Myocyte (in vitro differentiated cells): ENCODE results near the gene AGAP1. TPM values are rescaled to one million over a fixed set of nuclear protein-coding genes. Genes with fewer than 3 reads are reported as not detected.

Experiments used
- DNase-seq: peaks from one replicate; pipeline ENCODE4 v3.0.0-alpha.2; 2012; ENCODE audit warnings: low read depth
- total RNA-seq: library from RNA; depleted of rRNA; stranded (reverse); fragments of >200 nt; gene quantifications from 2 replicates; pipeline ENCODE4 v1.2.3, GENCODE V29; 2014

Gene AGAP1
- total RNA-seq, 1 donor from 2014 or later, result 15.5 TPM

GRCh38 chr2:235727891-235728799 is 234.3 kb downstream of the AGAP1 start:
- DNase-seq, result no peak

DNA sequence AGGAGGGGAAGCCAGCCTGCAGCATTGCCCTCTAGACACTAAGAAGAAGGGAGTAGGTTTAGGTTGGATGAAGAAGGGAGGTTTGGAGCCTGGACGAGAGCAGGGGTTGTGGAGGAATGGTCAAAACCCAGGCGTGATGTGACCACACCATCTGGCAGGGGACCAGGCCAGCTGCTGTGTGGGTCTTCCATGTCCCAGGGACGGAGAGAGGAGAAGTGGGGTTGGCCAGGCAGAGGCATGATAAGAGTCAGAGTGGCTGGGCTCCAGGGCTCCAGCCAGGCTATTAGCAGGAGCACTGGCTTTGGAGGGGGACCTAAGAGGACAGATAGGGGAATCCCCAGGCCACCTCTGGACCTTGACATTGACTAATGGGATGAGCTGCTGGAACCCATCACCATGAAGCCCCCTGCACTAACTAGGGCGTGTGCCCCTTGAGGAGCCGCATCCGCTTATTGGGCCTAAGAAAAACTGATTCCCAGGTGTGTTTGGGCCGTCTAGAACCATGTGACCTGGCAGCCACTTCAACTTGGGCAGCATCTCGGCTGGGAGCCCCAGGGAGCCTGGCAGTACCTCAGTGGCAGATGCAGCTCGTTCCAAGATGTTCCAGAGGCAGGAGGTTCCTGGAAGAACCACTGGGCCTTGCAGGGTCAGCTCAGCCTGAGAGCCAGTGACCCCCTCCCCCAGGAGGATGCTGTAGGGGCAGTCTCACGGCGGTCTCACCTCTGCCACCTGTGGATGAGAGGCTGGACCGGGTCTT is 235.1 kb downstream of the AGAP1 start:
- DNase-seq, result peak; percentile 79

DNA sequence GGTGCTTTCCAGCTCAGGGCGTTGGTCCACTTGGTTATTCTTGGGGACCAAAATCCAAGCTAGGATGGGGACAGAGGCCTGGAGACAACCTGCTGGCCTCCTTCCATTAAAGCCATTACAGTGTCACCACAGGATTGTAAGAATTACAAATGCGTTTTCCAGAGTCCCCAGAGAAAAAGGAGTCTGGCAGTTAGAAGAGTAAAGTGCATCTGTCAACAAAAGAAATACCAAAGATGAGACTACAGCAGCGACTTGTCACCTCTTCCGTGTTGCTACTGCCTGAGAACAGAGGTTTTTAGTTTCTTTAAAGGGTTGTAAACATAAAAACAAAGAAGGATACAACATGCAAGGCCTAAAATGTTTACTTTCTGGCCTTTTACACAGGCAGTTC is 235.7 kb downstream of the AGAP1 start:
- peak; percentile 15 for DNase-seq

DNA sequence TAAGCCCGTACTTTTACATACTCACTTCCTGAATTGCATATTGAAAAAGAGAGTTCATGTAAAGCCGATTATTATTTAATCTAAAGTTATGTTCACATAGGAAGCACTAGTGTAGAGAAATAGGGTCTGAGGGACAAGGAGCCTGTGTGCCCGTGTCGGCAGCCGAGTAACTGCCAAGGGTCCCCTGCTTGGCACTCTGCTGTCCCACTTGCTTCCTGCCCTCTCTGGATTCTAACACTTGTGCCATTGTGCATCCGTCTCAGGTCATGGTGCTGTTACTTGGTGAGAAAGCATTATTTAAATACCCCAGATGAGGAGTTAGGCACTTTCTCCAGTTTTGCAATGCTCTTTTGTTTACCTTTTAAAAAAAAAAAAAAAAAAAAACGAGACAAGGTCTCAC is 236.3 kb downstream of the AGAP1 start:
- no peak for DNase-seq

DNA sequence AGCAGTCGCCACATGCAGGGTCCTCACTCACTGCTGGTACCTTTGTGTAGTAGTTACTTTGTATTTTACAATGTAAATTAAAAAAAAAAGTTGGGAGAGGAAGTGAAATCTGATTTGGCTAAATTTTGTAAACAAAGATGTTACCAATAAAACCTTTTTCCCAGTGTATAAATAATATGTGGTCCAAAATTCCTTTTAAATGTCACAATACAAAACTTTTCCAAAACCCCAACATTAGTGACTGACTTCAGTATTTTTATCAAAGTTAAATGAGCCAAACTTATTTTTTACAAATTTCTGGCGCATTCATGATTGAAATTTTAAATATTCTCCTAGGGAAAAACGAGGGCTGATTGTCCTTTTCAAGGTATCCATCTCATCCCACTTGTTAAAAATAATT is 239.9 kb downstream of the AGAP1 start:
- DNase-seq, result no peak

GRCh38 chr2:235734168-235734567 is 240.3 kb downstream of the AGAP1 start:
- no peak for DNase-seq

- no peak for DNase-seq
These were observed 240.9 kb downstream of the AGAP1 start for GRCh38 chr2:235734688-235735231.

- no peak for DNase-seq
These were observed 243.6 kb downstream of the AGAP1 start for GRCh38 chr2:235737396-235737795.

DNA sequence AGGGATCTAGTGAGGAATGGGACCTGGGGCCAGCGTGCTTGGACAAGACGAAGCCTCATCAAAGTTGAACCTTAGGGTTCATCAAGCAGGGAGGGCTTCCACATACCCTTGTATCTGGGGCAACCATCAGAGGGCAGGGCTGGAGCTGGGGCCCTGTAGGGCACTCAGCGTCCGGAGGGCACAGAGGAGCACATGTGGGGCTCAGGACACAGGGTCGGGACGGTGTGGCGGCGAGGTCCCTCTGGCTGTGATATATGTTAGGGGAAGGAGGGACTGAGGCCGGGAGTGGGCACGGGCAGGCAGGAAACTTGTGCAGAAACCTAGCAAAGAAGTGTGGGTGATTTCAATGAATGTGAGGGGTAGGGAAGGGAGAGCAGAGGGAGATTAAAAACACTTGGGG is 244.0 kb downstream of the AGAP1 start:
- no peak for DNase-seq

DNA sequence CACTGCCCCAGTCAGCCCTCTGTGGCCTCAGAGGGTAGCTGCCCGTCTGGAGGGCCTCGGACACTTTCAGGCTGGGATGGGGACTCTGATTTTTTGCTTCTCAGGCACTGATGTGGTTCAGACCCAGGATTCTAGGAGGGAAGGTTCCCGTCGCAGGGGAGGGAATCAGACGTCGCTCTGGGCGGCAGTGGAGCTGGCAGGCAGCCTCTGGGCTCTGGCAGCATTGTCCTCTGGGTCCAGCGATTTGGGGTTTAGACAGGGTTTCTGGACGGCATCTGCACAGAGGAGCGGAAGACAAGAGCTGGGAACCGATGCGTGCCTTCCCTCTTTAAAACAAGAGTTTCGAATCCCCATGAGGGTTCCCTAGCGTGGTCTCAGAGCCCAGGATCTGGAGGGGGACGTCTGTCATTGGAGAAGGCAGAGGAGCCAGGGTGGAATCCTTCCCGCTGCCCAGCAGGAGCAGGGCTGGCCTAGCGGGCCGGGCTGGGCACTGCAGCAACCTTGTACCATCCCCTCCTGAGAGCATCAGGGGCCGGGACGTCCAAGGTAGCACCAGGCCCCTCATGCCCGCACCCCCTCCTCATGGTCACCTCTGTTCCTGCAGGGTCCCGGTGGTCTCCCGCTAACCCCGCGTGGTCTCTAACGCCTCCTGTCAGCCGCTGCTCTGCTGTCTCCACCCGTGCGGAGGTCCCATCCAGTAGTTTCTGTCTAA is 246.0 kb downstream of the AGAP1 start:
- no peak for DNase-seq

GRCh38 chr2:235740821-235741220 is 247.0 kb downstream of the AGAP1 start:
- DNase-seq, result peak; percentile 26

DNA sequence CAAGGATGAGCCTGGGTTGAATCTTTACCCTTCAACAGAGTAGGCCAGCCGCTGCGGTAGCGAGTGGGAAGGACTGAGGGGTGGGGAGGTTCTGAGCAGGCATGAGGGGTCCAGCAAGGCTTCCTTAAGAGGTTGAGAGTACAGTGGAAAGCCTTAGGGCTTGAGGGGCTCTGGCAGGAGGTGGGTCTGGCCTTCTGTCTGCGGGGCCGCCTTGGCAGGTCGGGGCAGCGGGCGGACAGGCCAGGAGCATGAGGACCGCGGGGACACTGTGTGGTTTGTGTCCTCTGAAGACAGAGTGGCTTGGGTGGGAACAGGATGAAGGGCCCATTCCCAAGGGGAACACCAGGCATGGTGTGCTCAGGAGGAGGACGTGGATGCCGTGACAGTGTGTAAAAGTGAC is 250.3 kb downstream of the AGAP1 start:
- DNase-seq, result no peak

DNA sequence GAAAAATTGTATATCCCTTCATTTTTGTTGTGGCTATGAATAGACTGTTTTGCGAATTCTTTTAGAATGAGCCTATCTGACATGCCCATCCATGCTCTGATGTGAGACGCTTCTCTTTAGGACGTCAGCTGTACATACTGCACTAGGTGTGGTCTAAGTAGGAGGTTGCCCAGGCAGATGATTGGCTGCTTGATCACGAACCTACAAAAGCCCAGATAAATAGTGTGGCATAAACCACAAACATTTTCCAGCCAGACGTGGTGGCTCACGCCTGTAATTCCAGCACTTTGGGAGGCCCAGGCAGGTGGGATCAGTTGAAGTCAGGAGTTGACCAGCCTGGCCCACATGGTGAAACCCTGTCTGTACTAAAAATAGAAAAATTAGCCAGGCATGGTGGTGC is 251.8 kb downstream of the AGAP1 start:
- DNase-seq, result no peak

GRCh38 chr2:235746257-235746934 is 252.6 kb downstream of the AGAP1 start:
- DNase-seq, result peak; percentile 86

DNA sequence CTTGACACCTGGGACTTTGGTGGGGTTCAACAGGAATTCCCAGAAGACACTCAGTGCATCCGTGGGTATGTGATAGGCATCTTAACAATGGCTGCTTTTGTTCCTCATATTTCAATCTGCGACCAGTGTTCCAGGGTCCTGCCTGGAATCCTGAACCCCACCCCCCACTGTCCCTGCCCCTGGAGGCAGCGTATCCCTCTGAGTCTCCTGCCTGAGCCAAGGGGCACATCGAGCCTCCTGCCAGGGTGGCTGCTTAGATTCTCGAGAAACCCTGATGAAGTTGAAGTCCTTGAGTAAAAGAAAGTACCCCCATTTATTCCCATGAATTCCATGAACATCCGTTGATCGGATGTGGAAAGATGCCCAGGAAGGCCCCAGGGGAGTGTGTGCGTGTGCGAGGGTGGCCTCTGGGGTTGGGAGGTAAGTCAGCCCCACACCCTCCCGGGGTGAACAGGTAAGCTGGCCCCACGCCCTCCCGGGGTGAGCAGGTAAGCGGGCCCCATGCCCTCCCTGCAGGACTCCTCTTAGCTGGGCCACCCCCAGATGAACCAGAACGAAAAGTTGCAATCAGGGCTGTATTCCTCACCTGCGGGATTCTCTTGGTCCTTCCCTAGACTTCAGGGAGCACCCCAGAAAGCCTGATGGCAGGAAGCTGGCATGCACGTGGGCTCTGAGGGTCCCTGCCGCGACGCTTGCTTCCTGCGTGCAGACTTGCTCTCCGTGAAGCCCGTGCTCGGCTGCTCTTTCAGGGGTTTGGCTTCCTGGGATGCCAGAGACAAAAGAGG is 253.3 kb downstream of the AGAP1 start:
- no peak for DNase-seq

DNA sequence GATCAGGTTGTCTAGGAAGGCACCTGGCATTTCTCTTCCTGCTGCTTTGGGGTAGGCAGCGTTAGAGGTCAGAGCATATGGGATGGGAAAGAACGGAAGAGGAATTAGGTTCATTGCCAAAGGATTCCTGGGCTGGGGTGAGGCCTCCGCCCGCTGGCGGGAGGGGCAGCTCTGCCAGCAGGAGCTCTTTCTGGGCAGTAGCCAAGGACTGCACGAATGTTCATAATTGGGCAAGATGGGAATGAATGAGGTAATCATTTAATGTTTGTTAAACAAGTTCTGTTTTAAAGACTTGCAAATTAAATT is 253.9 kb downstream of the AGAP1 start:
- peak; percentile 75 for DNase-seq

DNA sequence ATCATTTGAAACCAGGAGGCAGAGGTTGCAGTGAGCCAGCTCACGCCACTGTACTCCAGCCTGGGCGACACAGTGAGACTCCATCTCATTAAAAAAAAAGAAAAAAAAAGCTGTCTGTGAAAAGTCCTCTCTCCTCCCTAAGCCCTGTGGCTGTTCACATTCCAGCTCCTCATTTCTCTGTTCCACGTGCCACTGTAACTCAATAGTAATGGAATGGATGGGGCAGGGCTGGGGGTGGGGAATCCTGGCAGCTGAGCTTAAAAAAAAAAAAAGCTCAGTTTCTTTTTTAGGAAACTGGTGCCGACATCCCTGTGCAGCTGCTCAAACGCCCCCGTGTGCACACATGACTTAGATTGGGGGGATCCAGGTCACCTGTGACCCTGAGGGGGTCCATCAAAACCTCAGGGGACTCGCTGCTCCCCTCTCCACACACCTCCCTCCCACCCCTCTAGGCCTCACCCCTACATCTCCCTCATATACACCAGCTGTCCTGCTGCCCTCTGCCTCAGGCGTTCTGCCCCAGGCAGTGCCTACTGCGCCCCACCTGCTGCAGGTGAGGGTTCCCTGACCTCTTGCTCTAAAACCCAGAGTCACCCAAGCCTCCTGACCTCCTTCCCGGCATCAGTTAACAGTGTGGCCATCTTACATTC is 255.4 kb downstream of the AGAP1 start:
- peak; percentile 96 for DNase-seq

GRCh38 chr2:235749771-235750160 is 255.9 kb downstream of the AGAP1 start:
- DNase-seq, result no peak

DNA sequence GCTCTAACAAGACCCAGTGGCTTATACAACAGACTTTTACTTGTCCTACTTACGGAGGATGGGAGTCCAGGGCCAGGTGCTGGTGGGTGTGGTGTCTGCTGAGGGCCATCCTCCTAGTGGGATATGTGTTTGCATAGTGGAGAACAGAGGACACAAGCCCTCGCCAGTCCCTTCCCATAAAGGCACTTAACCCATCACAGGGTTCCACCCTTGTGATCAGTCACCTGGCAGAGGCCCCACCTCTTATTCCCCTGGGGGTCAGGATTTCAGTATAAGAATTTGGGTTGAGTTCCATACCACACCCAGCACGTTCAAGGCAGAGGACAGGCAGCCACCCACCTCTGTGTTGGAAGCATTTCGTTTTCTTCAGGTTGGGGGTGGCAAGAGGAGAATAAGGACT is 259.0 kb downstream of the AGAP1 start:
- no peak for DNase-seq
